Osteocyte (in vitro differentiated cells): ENCODE results near the gene PDLIM5. TPM values are rescaled to one million over a fixed set of nuclear protein-coding genes. Genes with fewer than 3 reads are reported as not detected.
"Not testable (repeated sequence)": the region's sequence is repeated elsewhere in the genome, so short reads cannot be mapped to it uniquely, and the experiment has no call there.

ENCODE experiments used
- DNase-seq: peaks from one replicate; pipeline ENCODE4 v3.0.0; 2021; ENCODE audit warnings: mixed read lengths; ENCODE audit not compliant: unreplicated experiment; ENCODE audit errors: extremely low spot score
- H3K27ac Mint-ChIP-seq: one replicate; pipeline ENCODE4 v1.8.0; 2021; ENCODE audit warnings: mild to moderate bottlenecking, mixed read lengths; ENCODE audit not compliant: unreplicated experiment
- H3K27me3 Mint-ChIP-seq: one replicate; pipeline ENCODE4 v1.8.0; 2021; ENCODE audit warnings: mixed read lengths; ENCODE audit not compliant: unreplicated experiment
- H3K36me3 Mint-ChIP-seq: one replicate; pipeline ENCODE4 v1.8.0; 2021; ENCODE audit warnings: mixed read lengths; ENCODE audit not compliant: unreplicated experiment
- H3K4me1 Mint-ChIP-seq: one replicate; pipeline ENCODE4 v1.8.0; 2021; ENCODE audit warnings: mixed read lengths; ENCODE audit not compliant: unreplicated experiment
- H3K4me3 Mint-ChIP-seq: one replicate; pipeline ENCODE4 v1.8.0; 2021; ENCODE audit warnings: mild to moderate bottlenecking, moderate library complexity, mixed read lengths; ENCODE audit not compliant: unreplicated experiment
- H3K9me3 Mint-ChIP-seq: one replicate; pipeline ENCODE4 v1.8.0; 2021; ENCODE audit warnings: mixed read lengths; ENCODE audit not compliant: unreplicated experiment
- CTCF ChIP-seq: fragments of 200-600 bp; sonication (generic); IDR thresholded peaks from 2 replicates; pipeline ENCODE4 v1.5.0; 2021; ENCODE audit warnings: antibody characterized with exemption, mild to moderate bottlenecking, moderate library complexity
- total RNA-seq: library from RNA; stranded (reverse); gene quantifications from 2 replicates; pipeline ENCODE4 v1.2.1, GENCODE V29; 2021

Gene PDLIM5
- total RNA-seq, 1 donor from 2014 or later, result 324 TPM

- no peaks in the 10 kb centered on the region for H3K27me3 Mint-ChIP-seq
- H3K36me3 Mint-ChIP-seq, result peaks cover 38% of the 10 kb centered on the region
- H3K9me3 Mint-ChIP-seq, result peaks cover 11% of the 10 kb centered on the region
- DNase-seq, result no peak
- H3K27ac Mint-ChIP-seq, result peak overlapping the region; percentile 72
- peaks cover 87% of the 10 kb centered on the region for H3K4me1 Mint-ChIP-seq
- TF ChIP-seq CTCF, result no peak
- no peak overlapping the region for H3K4me3 Mint-ChIP-seq
Measured at GRCh38 chr4:94466371-94466770, 14.6 kb downstream of the PDLIM5 start.

- peaks cover 34% of the 10 kb centered on the region for H3K36me3 Mint-ChIP-seq
- no peak overlapping the region for H3K4me3 Mint-ChIP-seq
- peaks cover 11% of the 10 kb centered on the region for H3K9me3 Mint-ChIP-seq
- no peak for TF ChIP-seq CTCF
- H3K27me3 Mint-ChIP-seq, result no peaks in the 10 kb centered on the region
- no peak for DNase-seq
- H3K4me1 Mint-ChIP-seq, result peaks cover 85% of the 10 kb centered on the region
- peak overlapping the region; percentile 72 for H3K27ac Mint-ChIP-seq
Measured at GRCh38 chr4:94466923-94467322, 15.2 kb downstream of the PDLIM5 start.

GRCh38 chr4:94468093-94468769, 16.5 kb downstream of the PDLIM5 start:
- peaks cover 81% of the 10 kb centered on the region for H3K4me1 Mint-ChIP-seq

GRCh38 chr4:94469221-94469784, 17.6 kb downstream of the PDLIM5 start:
- Mint-ChIP-seq H3K9me3 (peaks cover 11% of the 10 kb centered on the region), H3K27ac (peak overlapping the region; percentile 62), H3K27me3 (no peaks in the 10 kb centered on the region), H3K4me1 (peaks cover 77% of the 10 kb centered on the region), H3K36me3 (peaks cover 30% of the 10 kb centered on the region), H3K4me3 (peak overlapping the region; percentile 18)
- DNase-seq, result no peak
- TF ChIP-seq CTCF, result no peak

More at GRCh38 chr4:94468093-94468769, 16.5 kb downstream of the PDLIM5 start:
- Mint-ChIP-seq H3K9me3 (peaks cover 11% of the 10 kb centered on the region), H3K36me3 (peaks cover 30% of the 10 kb centered on the region), H3K4me3 (no peak overlapping the region), H3K27ac (peak overlapping the region; percentile 62), H3K27me3 (no peaks in the 10 kb centered on the region)
- no peak for TF ChIP-seq CTCF
- DNase-seq, result no peak

- Mint-ChIP-seq H3K4me1 (peaks cover 70% of the 10 kb centered on the region), H3K36me3 (peaks cover 30% of the 10 kb centered on the region)
Measured at GRCh38 chr4:94470132-94470531, 18.4 kb downstream of the PDLIM5 start.

GRCh38 chr4:94470782-94471181, 19.0 kb downstream of the PDLIM5 start:
- H3K36me3 Mint-ChIP-seq, result peaks cover 32% of the 10 kb centered on the region
- DNase-seq, H3K27me3 Mint-ChIP-seq, H3K4me3 Mint-ChIP-seq: not testable (repeated sequence)
- H3K9me3 Mint-ChIP-seq, result peaks cover 11% of the 10 kb centered on the region
- H3K4me1 Mint-ChIP-seq, result peaks cover 75% of the 10 kb centered on the region
- H3K27ac Mint-ChIP-seq, result peak overlapping the region; percentile 65

More at GRCh38 chr4:94470132-94470531, 18.4 kb downstream of the PDLIM5 start:
- no peaks in the 10 kb centered on the region for H3K27me3 Mint-ChIP-seq
- DNase-seq, result no peak
- peak overlapping the region; percentile 62 for H3K27ac Mint-ChIP-seq
- H3K4me3 Mint-ChIP-seq, result no peak overlapping the region
- TF ChIP-seq CTCF, result no peak
- peaks cover 11% of the 10 kb centered on the region for H3K9me3 Mint-ChIP-seq
